Peyer's patch (tissue), 4 donors: ENCODE results near the gene SAMHD1.

Source experiments
- POLR2A ChIP-seq, 2 donors: fragments of 450-650 bp; IDR thresholded peaks; one replicate each; pipeline ENCODE4 v1.5.1; 2017; ENCODE audit warnings: antibody characterized with exemption in 2 of 2, mild to moderate bottlenecking in 2 of 2, moderate library complexity in 2 of 2
- TF ChIP-seq, protein P1 (sequence below), 6 experiments: fragments of 450-650 bp in 4 of 6; fragments of 200-600 bp in 2 of 6; sonication (generic) in 1 of 6; IDR thresholded peaks; one replicate each; pipeline ENCODE4 v1.5.1; 2017 to 2019; ENCODE audit warnings: antibody characterized with exemption in 6 of 6, mild to moderate bottlenecking in 3 of 6, moderate library complexity in 1 of 6

DNA sequence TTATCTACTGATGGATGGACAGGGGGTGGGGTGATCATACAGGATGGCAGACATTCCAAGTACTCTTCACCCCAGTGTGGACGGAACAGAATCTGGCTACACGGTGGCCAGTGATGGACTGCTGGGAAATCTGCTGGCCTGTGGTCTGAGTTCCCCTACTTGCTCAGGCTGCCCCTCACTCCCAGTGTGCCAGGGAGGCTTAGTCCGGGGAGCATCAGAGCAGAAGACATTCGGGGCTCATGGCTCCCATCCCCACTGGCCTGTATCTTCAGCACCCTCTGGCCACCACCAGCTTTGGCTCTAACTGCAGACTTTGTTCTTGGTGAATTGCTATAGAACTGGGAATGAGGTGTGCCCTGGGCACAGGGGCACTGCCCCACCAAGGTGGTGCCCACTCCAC, 60.3 kb downstream of the SAMHD1 start:
- TF ChIP-seq, protein P1, sequence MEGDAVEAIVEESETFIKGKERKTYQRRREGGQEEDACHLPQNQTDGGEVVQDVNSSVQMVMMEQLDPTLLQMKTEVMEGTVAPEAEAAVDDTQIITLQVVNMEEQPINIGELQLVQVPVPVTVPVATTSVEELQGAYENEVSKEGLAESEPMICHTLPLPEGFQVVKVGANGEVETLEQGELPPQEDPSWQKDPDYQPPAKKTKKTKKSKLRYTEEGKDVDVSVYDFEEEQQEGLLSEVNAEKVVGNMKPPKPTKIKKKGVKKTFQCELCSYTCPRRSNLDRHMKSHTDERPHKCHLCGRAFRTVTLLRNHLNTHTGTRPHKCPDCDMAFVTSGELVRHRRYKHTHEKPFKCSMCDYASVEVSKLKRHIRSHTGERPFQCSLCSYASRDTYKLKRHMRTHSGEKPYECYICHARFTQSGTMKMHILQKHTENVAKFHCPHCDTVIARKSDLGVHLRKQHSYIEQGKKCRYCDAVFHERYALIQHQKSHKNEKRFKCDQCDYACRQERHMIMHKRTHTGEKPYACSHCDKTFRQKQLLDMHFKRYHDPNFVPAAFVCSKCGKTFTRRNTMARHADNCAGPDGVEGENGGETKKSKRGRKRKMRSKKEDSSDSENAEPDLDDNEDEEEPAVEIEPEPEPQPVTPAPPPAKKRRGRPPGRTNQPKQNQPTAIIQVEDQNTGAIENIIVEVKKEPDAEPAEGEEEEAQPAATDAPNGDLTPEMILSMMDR (IDR thresholded peaks at IDR 0.05) = no peak
- TF ChIP-seq POLR2A (IDR thresholded peaks at IDR 0.05) = no peak
